Heart right ventricle (tissue), 16 donors: ENCODE data around the gene ZNF160. TPM values are rescaled to one million over a fixed set of nuclear protein-coding genes. Genes with fewer than 3 reads are reported as not detected.
A peak's percentile ranks its signal among the peaks of the same experiment; 100 is the strongest.

Experiments
- ATAC-seq, 8 donors: fragments of 200-7000 bp; cut with Tn5 transposase; one replicate each; pipeline ENCODE4 v1.9.1; 2020; ENCODE audit warnings: mild to moderate bottlenecking in 8 of 8, moderate library complexity in 8 of 8, moderate number of reproducible peaks in 1 of 8
- DNase-seq, 2 donors: peaks; one replicate each; pipeline ENCODE4 v3.0.0-alpha.2; 2020
- H3K27ac ChIP-seq, 10 donors: fragments of 200-600 bp; sonication (generic) in 2 of 10; one replicate each; pipeline versions ENCODE4 v1.5.0 to v1.8.0; 2020 to 2022; ENCODE audit warnings: mild to moderate bottlenecking in 3 of 10
- H3K27me3 ChIP-seq, 7 donors: fragments of 200-600 bp; one replicate each; pipeline ENCODE4 v1.8.0; 2021 to 2022; ENCODE audit warnings: mild to moderate bottlenecking in 2 of 7
- H3K36me3 ChIP-seq, 9 donors: fragments of 200-600 bp; sonication (generic) in 1 of 9; one replicate each; pipeline versions ENCODE4 v1.5.0 to v1.8.0; 2020 to 2022; ENCODE audit warnings: mild to moderate bottlenecking in 2 of 9
- H3K4me1 ChIP-seq, 9 donors: fragments of 200-600 bp; sonication (generic) in 1 of 9; one replicate each; pipeline versions ENCODE4 v1.5.0 to v1.8.0; 2020 to 2022; ENCODE audit warnings: mild to moderate bottlenecking in 4 of 9
- H3K4me3 ChIP-seq, 10 donors: fragments of 200-600 bp; sonication (generic) in 2 of 10; one replicate each; pipeline versions ENCODE4 v1.5.0 to v1.8.0; 2020 to 2022; ENCODE audit warnings: mild to moderate bottlenecking in 7 of 10, moderate library complexity in 2 of 10
- H3K9me3 ChIP-seq, 11 donors: fragments of 200-600 bp in 10 of 11; sonication (generic) in 2 of 11; one replicate each; pipeline versions ENCODE4 v1.5.0 to v1.8.0; 2013 to 2022; ENCODE audit warnings: mild to moderate bottlenecking in 2 of 11, control low read depth in 1 of 11, moderate library complexity in 1 of 11
- CTCF ChIP-seq, 9 donors: fragments of 200-600 bp; sonication (generic) in 2 of 9; IDR thresholded peaks; one replicate each; pipeline versions ENCODE4 v1.5.0 to v1.8.0; 2021 to 2022; ENCODE audit warnings: antibody characterized with exemption in 9 of 9, mild to moderate bottlenecking in 5 of 9, moderate library complexity in 1 of 9
- WGBS, 2 donors: extraction: QIAGEN DNeasy Blood & Tissue Kit; methylation state at CpG; one replicate each; pipeline ENCODE4 v1.1.7; 2013; ENCODE audit warnings: inconsistent platforms in 1 of 2; 5-methylcytosine and 5-hydroxymethylcytosine counted together
- intact Hi-C, 10 donors: fragments of 100-400 bp; cut with DNase I; formaldehyde crosslinking; loops; one replicate each; pipeline versions ENCODE4 v1.11.1 to v1.14.2; 2022
- polyA plus RNA-seq, 2 donors: library from polyadenylated mRNA; stranded (reverse); fragments of 200-250 nt; gene quantifications; one replicate each; pipeline ENCODE4 v1.2.3, GENCODE V29; 2013
- total RNA-seq, 10 donors: library from RNA; stranded (reverse); fragmentation: NEBNext Ultra II Directional in 3 of 10; extraction: Animal tissue kit (Norgen Biotek cat#: 25700) in 3 of 10; gene quantifications; one replicate each; pipeline versions ENCODE4 v1.2.1 to v1.2.4, GENCODE V29; 2021 to 2023
- donor health status: Arrhythmogenic right ventricular cardiomyopathy.
- donor health status: ischemic (EF 13 %, LVEDD 7.1; RV severe dilation, severe dysfunction).
- donor health status: healthy with polysubstance abuse.
- donor health status: DM: no; HTN: yes; CAD: no.
- donor health status: DM: no; HTN: no; CAD: no.
- donor health status: ischemic (EF 25% LVEDD 6.9; RV normal size, moderate dysfunction).
- donor health status: ischemic (EF 25% LVEDD 5.7; RV mildly dilated, moderate dysfunction).
- donor health status: healthy.
- donor health status: DM: yes; HTN: yes; CAD: no.
- donor health status: Ischemic cardiomyopathy.
- donor health status: ischemic (EF 35%, LVEDD 5.7; RV mildly dilated, moderate dysfunction).
- donor health status: nonischemic (EF 11% LVEDD 7.7; RV severe dilation, severe dysfunction).
- donor health status: DM: yes; HTN: yes; CAD: no.
- donor health status: PGD.
- donor health status: ischemic (EF 29% LVEDD 5.4; RV normal size, mild dysfunction).
- donor health status: nonischemic (EF 23%, LVEDD 6.1; RV moderate dilation, normal function).

ZNF160 gene
- total and polyA plus RNA-seq, 12 donors = 9.1 to 25.9 (median 18.5) TPM

GRCh38 chr19:53094754-53095575 lies 8.3 kb downstream of the ZNF160 start:
- Histone ChIP-seq H3K36me3 (peaks cover 0 to 76% (median 16%) of the 10 kb centered on the region in 9 donors), H3K4me1 (peaks cover 0 to 44% (median 18%) of the 10 kb centered on the region in 9 donors), H3K9me3 (no peaks in the 10 kb centered on the region), H3K4me3 (no peak overlapping the region), H3K27me3 (no peaks in the 10 kb centered on the region), H3K27ac (peak overlapping the region in 5 of 10 donors; percentile 12 to 59 (median 36))
- WGBS, 2 donors = 70% methylated on average over 28 to 29 of the region's 29 CpGs
- DNase-seq (no peak), ATAC-seq (peak in 4 of 8 donors; percentile 27 to 52 (median 36))
- intact Hi-C loops = no loop called here
- TF ChIP-seq CTCF (IDR thresholded peaks at IDR 0.05) = no peak

GRCh38 chr19:53092723-53093122 lies 10.5 kb downstream of the ZNF160 start:
- TF ChIP-seq CTCF (IDR thresholded peaks at IDR 0.05) = no peak
- peaks cover 3 to 38% (median 23%) of the 10 kb centered on the region in 9 donors for H3K4me1 ChIP-seq
- no peaks in the 10 kb centered on the region for H3K9me3 ChIP-seq
- ATAC-seq = no peak
- 4 to 58% methylated on average over 1 of the region's 1 CpG for WGBS, 2 donors
- intact Hi-C loops = no loop called here
- no peak overlapping the region for H3K27ac ChIP-seq
- H3K36me3 ChIP-seq = peaks cover 0 to 79% (median 19%) of the 10 kb centered on the region in 9 donors
- DNase-seq = no peak
- H3K4me3 ChIP-seq = no peak overlapping the region
- no peaks in the 10 kb centered on the region for H3K27me3 ChIP-seq

DNA sequence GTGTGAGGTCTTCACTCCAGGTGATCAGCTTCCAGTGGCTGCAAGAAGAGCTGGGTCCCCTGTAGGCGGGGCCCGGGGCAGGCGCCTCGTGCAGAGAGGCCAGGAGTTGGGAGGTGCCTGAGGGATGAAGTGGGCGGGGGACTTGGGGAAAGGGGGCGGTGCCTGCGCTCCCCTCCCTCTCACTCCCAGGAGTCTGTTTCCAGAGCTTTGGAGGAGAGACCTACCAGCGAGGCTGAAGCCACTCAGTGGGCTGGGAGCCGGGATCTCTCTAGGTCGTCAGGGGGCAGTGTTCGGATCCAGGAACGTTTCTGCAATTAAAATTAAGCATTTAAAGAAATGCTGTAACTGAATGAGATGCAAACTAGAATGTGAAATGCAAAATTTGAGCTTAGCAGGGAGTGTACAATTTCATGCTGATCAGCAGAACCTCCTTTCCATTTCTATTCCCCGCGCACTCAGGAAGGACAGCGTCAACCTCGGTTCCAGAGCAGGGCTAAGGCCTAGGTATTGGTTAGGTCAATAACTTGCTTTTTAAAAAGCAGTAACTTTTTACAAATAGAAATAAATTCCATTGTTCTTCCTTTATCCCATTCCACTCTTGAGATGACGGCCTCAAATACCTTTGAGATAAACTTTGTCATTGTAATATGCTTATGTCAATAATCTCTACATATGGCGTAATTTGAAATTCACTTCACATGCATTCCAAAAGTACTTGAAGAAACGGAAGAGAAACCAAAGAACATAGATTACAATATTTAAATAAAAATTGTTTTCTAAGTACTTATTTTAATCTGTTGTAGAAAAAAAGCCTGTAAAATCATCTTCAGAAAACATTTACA lies 11.6 kb downstream of the ZNF160 start:
- H3K27ac ChIP-seq = no peak overlapping the region
- WGBS, 2 donors = 88 to 91% methylated on average over 19 of the region's 19 CpGs
- no peaks in the 10 kb centered on the region for H3K9me3 ChIP-seq
- no peaks in the 10 kb centered on the region for H3K27me3 ChIP-seq
- TF ChIP-seq CTCF (IDR thresholded peaks at IDR 0.05) = no peak
- H3K4me1 ChIP-seq = peaks cover 3 to 42% (median 24%) of the 10 kb centered on the region in 9 donors
- intact Hi-C loops = no loop called here
- DNase-seq (no peak), ATAC-seq (no peak)
- no peak overlapping the region for H3K4me3 ChIP-seq
- H3K36me3 ChIP-seq = peaks cover 0 to 85% (median 19%) of the 10 kb centered on the region in 9 donors

GRCh38 chr19:53088091-53088490 lies 15.1 kb downstream of the ZNF160 start:
- intact Hi-C loops = no loop called here
- no peaks in the 10 kb centered on the region for H3K27me3 ChIP-seq
- WGBS, 2 donors = 71 to 77% methylated on average over 6 of the region's 6 CpGs
- peak overlapping the region; percentile 60 to 90 (median 82) for H3K27ac ChIP-seq
- peaks cover 0 to 2% (median 0%) of the 10 kb centered on the region in 11 donors for H3K9me3 ChIP-seq
- DNase-seq = no peak
- TF ChIP-seq CTCF (IDR thresholded peaks at IDR 0.05) = no peak
- peaks cover 0 to 27% (median 11%) of the 10 kb centered on the region in 9 donors for H3K4me1 ChIP-seq
- no peak overlapping the region for H3K4me3 ChIP-seq
- peak in 3 of 8 donors; percentile 32 to 70 (median 33) for ATAC-seq
- peaks cover 0 to 99% (median 43%) of the 10 kb centered on the region in 9 donors for H3K36me3 ChIP-seq
